ENCODE data around the gene PREX1. TPM values are rescaled to one million over a fixed set of nuclear protein-coding genes. Genes with fewer than 3 reads are reported as not detected.

The PREX1 gene
- total and polyA plus RNA-seq, 2 experiments from 2014 or later: 2.4 to 10.3 TPM

DNA sequence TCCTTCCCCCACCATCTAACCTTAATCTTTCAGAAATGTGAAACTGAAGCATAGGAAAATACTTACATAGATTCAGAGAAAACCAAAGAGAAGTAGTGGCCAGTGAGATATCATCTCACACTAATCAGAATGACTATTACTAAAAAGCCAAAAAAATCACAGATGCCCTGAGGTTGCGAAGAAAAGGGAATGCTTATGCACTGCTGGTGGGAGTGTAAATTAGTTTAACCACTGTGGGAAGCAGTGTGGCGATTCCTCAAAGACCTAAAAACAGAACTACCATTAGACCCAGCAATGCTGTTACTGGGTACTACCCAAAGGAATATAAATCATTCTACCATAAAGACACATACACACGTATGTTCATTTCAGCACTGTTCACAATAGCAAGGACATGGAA lies 9.2 kb upstream of the PREX1 start (continued):
- TF ChIP-seq, protein P1, sequence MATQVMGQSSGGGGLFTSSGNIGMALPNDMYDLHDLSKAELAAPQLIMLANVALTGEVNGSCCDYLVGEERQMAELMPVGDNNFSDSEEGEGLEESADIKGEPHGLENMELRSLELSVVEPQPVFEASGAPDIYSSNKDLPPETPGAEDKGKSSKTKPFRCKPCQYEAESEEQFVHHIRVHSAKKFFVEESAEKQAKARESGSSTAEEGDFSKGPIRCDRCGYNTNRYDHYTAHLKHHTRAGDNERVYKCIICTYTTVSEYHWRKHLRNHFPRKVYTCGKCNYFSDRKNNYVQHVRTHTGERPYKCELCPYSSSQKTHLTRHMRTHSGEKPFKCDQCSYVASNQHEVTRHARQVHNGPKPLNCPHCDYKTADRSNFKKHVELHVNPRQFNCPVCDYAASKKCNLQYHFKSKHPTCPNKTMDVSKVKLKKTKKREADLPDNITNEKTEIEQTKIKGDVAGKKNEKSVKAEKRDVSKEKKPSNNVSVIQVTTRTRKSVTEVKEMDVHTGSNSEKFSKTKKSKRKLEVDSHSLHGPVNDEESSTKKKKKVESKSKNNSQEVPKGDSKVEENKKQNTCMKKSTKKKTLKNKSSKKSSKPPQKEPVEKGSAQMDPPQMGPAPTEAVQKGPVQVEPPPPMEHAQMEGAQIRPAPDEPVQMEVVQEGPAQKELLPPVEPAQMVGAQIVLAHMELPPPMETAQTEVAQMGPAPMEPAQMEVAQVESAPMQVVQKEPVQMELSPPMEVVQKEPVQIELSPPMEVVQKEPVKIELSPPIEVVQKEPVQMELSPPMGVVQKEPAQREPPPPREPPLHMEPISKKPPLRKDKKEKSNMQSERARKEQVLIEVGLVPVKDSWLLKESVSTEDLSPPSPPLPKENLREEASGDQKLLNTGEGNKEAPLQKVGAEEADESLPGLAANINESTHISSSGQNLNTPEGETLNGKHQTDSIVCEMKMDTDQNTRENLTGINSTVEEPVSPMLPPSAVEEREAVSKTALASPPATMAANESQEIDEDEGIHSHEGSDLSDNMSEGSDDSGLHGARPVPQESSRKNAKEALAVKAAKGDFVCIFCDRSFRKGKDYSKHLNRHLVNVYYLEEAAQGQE (IDR thresholded peaks at IDR 0.05; ENCODE audit: unreplicated experiment): no peak
- no peak for TF ChIP-seq CTCF (conservative IDR thresholded peaks at IDR 0.05; ENCODE audit: low read depth in 2 of 2)
- no peak for TF ChIP-seq ETS1 (IDR thresholded peaks at IDR 0.05)

GRCh38 chr20:48835390-48835789 lies 7.6 kb upstream of the PREX1 start:
- no peak overlapping the region for H3K4me2 ChIP-seq
- no peaks in the 10 kb centered on the region for H3K36me3 Mint-ChIP-seq (ENCODE audit: low read depth)
- no peak overlapping the region for H2AFZ ChIP-seq
- H3K79me2 ChIP-seq (replicated peaks; ENCODE audit: insufficient read depth): no peaks in the 10 kb centered on the region
- H3K9me3 Mint-ChIP-seq: no peaks in the 10 kb centered on the region
- no peaks in the 10 kb centered on the region for H4K20me1 ChIP-seq (replicated peaks; ENCODE audit: insufficient read depth)
- no peaks in the 10 kb centered on the region for H3K9me2 ChIP-seq (ENCODE audit: insufficient read depth)
- no peaks in the 10 kb centered on the region for H3K4me1 ChIP-seq (ENCODE audit: insufficient read depth)
- no peak overlapping the region for H3K4me3 ChIP-seq
- ATAC-seq: no peak
- no peak overlapping the region for H3K4me3 Mint-ChIP-seq
- peaks cover 16% of the 10 kb centered on the region for H3K27me3 Mint-ChIP-seq (ENCODE audit: insufficient read depth, low read depth, poor library complexity)
- H3K27ac Mint-ChIP-seq: no peak overlapping the region
- no peaks in the 10 kb centered on the region for H3K4me1 Mint-ChIP-seq
- H3K36me3 ChIP-seq (ENCODE audit: insufficient read depth): no peaks in the 10 kb centered on the region
- no peaks in the 10 kb centered on the region for H3F3A ChIP-seq (replicated peaks; ENCODE audit: low read depth)
- H3K27ac ChIP-seq (ENCODE audit: low read depth): no peak overlapping the region
- H3K27me3 ChIP-seq (ENCODE audit: insufficient read depth): no peaks in the 10 kb centered on the region
- DNase-seq (ENCODE audit: low spot score): no peak
- TF ChIP-seq ZNF114 (CRISPR knock-in tag; IDR thresholded peaks at IDR 0.05) (no peak), CREB1 (CRISPR knock-in tag; IDR thresholded peaks at IDR 0.05; ENCODE audit: low read depth) (no peak), ETS1 (IDR thresholded peaks at IDR 0.05) (no peak), ZNF331 (CRISPR knock-in tag; IDR thresholded peaks at IDR 0.05; ENCODE audit: low read depth) (no peak), NANOG (IDR thresholded peaks at IDR 0.05; ENCODE audit: borderline replicate concordance) (no peak), EZH2phosphoT487 (IDR thresholded peaks at IDR 0.05; ENCODE audit: unreplicated experiment) (no peak), JUNB (IDR thresholded peaks at IDR 0.05; ENCODE audit: unreplicated experiment) (no peak), POLR2AphosphoS5 (IDR thresholded peaks at IDR 0.05; ENCODE audit: low read depth) (no peak)
- TF ChIP-seq, protein P2, sequence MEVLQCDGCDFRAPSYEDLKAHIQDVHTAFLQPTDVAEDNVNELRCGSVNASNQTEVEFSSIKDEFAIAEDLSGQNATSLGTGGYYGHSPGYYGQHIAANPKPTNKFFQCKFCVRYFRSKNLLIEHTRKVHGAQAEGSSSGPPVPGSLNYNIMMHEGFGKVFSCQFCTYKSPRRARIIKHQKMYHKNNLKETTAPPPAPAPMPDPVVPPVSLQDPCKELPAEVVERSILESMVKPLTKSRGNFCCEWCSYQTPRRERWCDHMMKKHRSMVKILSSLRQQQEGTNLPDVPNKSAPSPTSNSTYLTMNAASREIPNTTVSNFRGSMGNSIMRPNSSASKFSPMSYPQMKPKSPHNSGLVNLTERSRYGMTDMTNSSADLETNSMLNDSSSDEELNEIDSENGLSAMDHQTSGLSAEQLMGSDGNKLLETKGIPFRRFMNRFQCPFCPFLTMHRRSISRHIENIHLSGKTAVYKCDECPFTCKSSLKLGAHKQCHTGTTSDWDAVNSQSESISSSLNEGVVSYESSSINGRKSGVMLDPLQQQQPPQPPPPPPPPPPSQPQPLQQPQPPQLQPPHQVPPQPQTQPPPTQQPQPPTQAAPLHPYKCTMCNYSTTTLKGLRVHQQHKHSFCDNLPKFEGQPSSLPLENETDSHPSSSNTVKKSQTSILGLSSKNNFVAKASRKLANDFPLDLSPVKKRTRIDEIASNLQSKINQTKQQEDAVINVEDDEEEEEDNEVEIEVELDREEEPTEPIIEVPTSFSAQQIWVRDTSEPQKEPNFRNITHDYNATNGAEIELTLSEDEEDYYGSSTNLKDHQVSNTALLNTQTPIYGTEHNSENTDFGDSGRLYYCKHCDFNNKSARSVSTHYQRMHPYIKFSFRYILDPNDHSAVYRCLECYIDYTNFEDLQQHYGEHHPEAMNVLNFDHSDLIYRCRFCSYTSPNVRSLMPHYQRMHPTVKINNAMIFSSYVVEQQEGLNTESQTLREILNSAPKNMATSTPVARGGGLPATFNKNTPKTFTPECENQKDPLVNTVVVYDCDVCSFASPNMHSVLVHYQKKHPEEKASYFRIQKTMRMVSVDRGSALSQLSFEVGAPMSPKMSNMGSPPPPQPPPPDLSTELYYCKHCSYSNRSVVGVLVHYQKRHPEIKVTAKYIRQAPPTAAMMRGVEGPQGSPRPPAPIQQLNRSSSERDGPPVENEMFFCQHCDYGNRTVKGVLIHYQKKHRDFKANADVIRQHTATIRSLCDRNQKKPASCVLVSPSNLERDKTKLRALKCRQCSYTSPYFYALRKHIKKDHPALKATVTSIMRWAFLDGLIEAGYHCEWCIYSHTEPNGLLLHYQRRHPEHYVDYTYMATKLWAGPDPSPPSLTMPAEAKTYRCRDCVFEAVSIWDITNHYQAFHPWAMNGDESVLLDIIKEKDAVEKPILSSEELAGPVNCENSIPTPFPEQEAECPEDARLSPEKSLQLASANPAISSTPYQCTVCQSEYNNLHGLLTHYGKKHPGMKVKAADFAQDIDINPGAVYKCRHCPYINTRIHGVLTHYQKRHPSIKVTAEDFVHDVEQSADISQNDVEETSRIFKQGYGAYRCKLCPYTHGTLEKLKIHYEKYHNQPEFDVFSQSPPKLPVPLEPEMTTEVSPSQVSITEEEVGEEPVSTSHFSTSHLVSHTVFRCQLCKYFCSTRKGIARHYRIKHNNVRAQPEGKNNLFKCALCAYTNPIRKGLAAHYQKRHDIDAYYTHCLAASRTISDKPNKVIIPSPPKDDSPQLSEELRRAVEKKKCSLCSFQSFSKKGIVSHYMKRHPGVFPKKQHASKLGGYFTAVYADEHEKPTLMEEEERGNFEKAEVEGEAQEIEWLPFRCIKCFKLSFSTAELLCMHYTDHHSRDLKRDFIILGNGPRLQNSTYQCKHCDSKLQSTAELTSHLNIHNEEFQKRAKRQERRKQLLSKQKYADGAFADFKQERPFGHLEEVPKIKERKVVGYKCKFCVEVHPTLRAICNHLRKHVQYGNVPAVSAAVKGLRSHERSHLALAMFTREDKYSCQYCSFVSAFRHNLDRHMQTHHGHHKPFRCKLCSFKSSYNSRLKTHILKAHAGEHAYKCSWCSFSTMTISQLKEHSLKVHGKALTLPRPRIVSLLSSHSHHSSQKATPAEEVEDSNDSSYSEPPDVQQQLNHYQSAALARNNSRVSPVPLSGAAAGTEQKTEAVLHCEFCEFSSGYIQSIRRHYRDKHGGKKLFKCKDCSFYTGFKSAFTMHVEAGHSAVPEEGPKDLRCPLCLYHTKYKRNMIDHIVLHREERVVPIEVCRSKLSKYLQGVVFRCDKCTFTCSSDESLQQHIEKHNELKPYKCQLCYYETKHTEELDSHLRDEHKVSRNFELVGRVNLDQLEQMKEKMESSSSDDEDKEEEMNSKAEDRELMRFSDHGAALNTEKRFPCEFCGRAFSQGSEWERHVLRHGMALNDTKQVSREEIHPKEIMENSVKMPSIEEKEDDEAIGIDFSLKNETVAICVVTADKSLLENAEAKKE (CRISPR knock-in tag; IDR thresholded peaks at IDR 0.05): no peak
